HL-60 (cell line): ENCODE measurements around the gene AIF1L.

Source experiments
- DNase-seq, 2 experiments: peaks; one replicate each; pipeline ENCODE4 v3.0.0-alpha.2; 2010 to 2020; ENCODE audit warnings: low read depth in 1 of 2, low spot score in 1 of 2
- H3K27ac ChIP-seq: fragments of 250-450 bp; sonication (Bioruptor Pico); replicated peaks from 2 replicates; pipeline ENCODE4 v1.5.1; 2020; ENCODE audit warnings: mild to moderate bottlenecking, moderate library complexity
- H3K27me3 ChIP-seq: fragments of 250-450 bp; sonication (Bioruptor Pico); 2 replicates; pipeline ENCODE4 v1.5.1; 2021; ENCODE audit warnings: mild to moderate bottlenecking, moderate library complexity; ENCODE audit not compliant: insufficient read depth, poor library complexity, severe bottlenecking
- H3K4me3 ChIP-seq: replicated peaks from 2 replicates; pipeline ENCODE4 v1.5.1; 2011; ENCODE audit warnings: mild to moderate bottlenecking, control low read depth, low read length; ENCODE audit not compliant: insufficient read depth
- CTCF ChIP-seq: IDR thresholded peaks from one replicate; pipeline ENCODE4 v1.5.1; 2011; ENCODE audit warnings: low read length, control low read depth, inconsistent platforms; ENCODE audit not compliant: insufficient read depth
- GABPA ChIP-seq: IDR thresholded peaks from 2 replicates; pipeline ENCODE4 v1.6.1; 2012; ENCODE audit warnings: low read depth
- POLR2AphosphoS5 ChIP-seq: IDR thresholded peaks from 2 replicates; pipeline ENCODE4 v1.6.1; 2012; ENCODE audit warnings: low read depth
- REST ChIP-seq: IDR thresholded peaks from 2 replicates; pipeline ENCODE4 v1.6.1; 2012; ENCODE audit warnings: low read depth; ENCODE audit not compliant: insufficient replicate concordance
- SPI1 ChIP-seq: IDR thresholded peaks from 2 replicates; pipeline ENCODE4 v1.6.1; 2012; ENCODE audit warnings: low read depth, mild to moderate bottlenecking, borderline replicate concordance

The AIF1L gene

GRCh38 chr9:131085370-131086122 is 10.8 kb upstream of the AIF1L start:
- Histone ChIP-seq H3K27ac (no peak overlapping the region), H3K27me3 (no peaks in the 10 kb centered on the region), H3K4me3 (no peak overlapping the region)
- no peak for DNase-seq
- TF ChIP-seq GABPA = no peak
- TF ChIP-seq SPI1 = no peak
- no peak for TF ChIP-seq CTCF
- TF ChIP-seq POLR2AphosphoS5 = no peak
- TF ChIP-seq REST = no peak

- no peak overlapping the region for H3K4me3 ChIP-seq
- no peak overlapping the region for H3K27ac ChIP-seq
- H3K27me3 ChIP-seq = no peaks in the 10 kb centered on the region
- TF ChIP-seq REST = no peak
- no peak for TF ChIP-seq SPI1
- no peak for TF ChIP-seq CTCF
- no peak for TF ChIP-seq POLR2AphosphoS5
- no peak for TF ChIP-seq GABPA
- no peak for DNase-seq
Observed at GRCh38 chr9:131087354-131087893, 8.9 kb upstream of the AIF1L start.

GRCh38 chr9:131090025-131090787 is 6.1 kb upstream of the AIF1L start:
- no peak for DNase-seq
- no peak for TF ChIP-seq CTCF
- TF ChIP-seq REST = no peak
- TF ChIP-seq GABPA = no peak
- no peak for TF ChIP-seq POLR2AphosphoS5
- no peak for TF ChIP-seq SPI1
- no peak overlapping the region for H3K4me3 ChIP-seq
- peaks cover 9% of the 10 kb centered on the region for H3K27me3 ChIP-seq
- no peak overlapping the region for H3K27ac ChIP-seq
